Activated T-cell treated with anti-CD3 and anti-CD28 coated beads, Interleukin-2, amount 50 U/mL, for 72 hours (primary cell): Measurements from ENCODE around the gene KLF1. TPM values are rescaled to one million over a fixed set of nuclear protein-coding genes. Genes with fewer than 3 reads are reported as not detected.
"Not testable (repeated sequence)": the region's sequence is repeated elsewhere in the genome, so short reads cannot be mapped to it uniquely, and the experiment has no call there.

ENCODE experiments used
- ATAC-seq, 2 donors: fragments of 150-1000 bp; cut with Tn5 transposase; replicated peaks in 1 of 2; 2 replicates each; pipeline ENCODE4 v1.10.0; 2021; ENCODE audit warnings: moderate library complexity in 2 of 2, mild to moderate bottlenecking in 1 of 2
- DNase-seq, 2 donors: peaks; one replicate each; pipeline ENCODE4 v3.0.0; 2021 to 2022; ENCODE audit warnings: mixed read lengths in 1 of 2
- H3K27ac Mint-ChIP-seq: one replicate; pipeline ENCODE4 v1.8.0; 2022; ENCODE audit warnings: mild to moderate bottlenecking, moderate library complexity, mixed read lengths
- H3K27me3 Mint-ChIP-seq: one replicate; pipeline ENCODE4 v1.8.0; 2022; ENCODE audit warnings: low read depth, mixed read lengths
- H3K36me3 Mint-ChIP-seq, 2 donors: one replicate each; pipeline ENCODE4 v1.8.0; 2022; ENCODE audit warnings: mixed read lengths in 2 of 2, mild to moderate bottlenecking in 1 of 2; ENCODE audit not compliant: insufficient read depth in 2 of 2
- H3K4me1 Mint-ChIP-seq: one replicate; pipeline ENCODE4 v1.8.0; 2022; ENCODE audit warnings: low read depth, mixed read lengths
- H3K4me3 Mint-ChIP-seq, 2 donors: one replicate each; pipeline ENCODE4 v1.8.0; 2022; ENCODE audit warnings: mild to moderate bottlenecking in 2 of 2, mixed read lengths in 2 of 2, moderate library complexity in 2 of 2
- H3K9me3 Mint-ChIP-seq, 2 donors: one replicate each; pipeline ENCODE4 v1.8.0; 2022; ENCODE audit warnings: mixed read lengths in 2 of 2
- total RNA-seq, 2 donors: library from RNA; stranded (reverse); gene quantifications; one replicate each; pipeline ENCODE4 v1.2.3, GENCODE V29; 2022

KLF1 gene
- total RNA-seq, 2 donors from 2014 or later = 0.19 to 0.58 TPM

GRCh38 chr19:12847159-12848139, 39.6 kb downstream of the KLF1 start:
- H3K27ac Mint-ChIP-seq = no peak overlapping the region
- H3K36me3 Mint-ChIP-seq = no peaks in the 10 kb centered on the region
- ATAC-seq (peak; percentile 97 to 98), DNase-seq (peak; percentile 91 to 96)
- H3K4me3 Mint-ChIP-seq = peak overlapping the region; percentile 81 to 86
- H3K27me3 Mint-ChIP-seq = peaks cover 30% of the 10 kb centered on the region
- peaks cover 16% of the 10 kb centered on the region for H3K4me1 Mint-ChIP-seq
- H3K9me3 Mint-ChIP-seq = no peaks in the 10 kb centered on the region

DNA sequence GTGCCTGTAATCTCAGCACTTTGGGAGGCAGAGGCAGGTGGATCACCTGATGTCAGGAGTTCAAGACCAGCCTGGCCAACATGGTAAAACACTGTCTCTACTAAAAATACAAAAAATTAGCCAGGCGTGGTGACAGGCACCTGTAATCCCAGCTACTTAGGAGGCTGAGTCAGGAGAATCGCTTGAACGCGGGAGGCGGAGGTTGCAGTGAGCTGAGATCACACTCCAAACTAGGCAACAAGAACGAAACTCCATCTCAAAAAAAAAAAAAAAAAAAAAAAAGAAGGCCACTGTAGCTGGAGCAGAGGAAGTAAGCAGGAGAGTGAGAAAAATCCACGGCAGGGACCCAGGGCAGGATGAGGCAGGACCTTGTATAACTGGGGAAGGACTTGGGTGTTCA, 40.4 kb downstream of the KLF1 start:
- ATAC-seq, H3K9me3 Mint-ChIP-seq, H3K36me3 Mint-ChIP-seq, H3K27ac Mint-ChIP-seq, DNase-seq: not testable (repeated sequence)
- Mint-ChIP-seq H3K4me1 (peaks cover 17% of the 10 kb centered on the region), H3K4me3 (peak overlapping the region in 1 of 2 donors; percentile 3), H3K27me3 (peaks cover 39% of the 10 kb centered on the region)

DNA sequence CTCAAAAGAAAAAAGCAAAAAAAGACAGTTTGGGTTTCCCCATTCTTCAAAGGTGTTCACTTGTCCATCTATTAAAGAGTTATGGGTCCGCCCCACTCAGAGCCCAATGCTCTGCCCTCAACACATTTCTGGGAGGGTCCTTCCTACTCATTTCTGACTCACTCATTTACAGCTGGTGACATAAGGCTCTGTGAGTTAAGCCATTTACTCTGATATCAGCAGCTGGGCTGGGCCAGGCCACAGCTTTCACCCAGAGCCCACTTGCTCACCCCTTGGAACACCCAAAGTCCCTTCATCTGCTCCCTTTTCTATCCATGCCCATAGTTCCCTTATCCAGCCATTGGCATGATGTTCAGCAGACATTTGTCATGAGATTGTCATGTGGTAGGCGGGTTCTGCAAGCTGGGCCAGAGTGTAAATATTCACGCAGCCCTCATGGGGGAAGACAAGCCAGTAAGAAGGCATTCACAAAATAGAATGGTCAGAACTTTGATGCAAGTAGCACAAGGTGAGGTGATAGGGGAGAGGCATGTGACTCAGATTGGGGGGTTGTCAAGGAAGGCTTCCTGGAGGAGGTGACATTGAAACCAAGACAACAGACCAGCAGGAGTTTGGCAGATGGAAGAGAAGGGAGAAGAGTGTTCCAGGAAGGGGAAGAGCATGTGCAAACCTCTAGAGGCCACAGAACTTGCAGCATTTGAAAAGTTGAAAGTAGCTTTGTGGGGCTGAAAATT, 42.8 kb downstream of the KLF1 start:
- peaks cover 63% of the 10 kb centered on the region for H3K27me3 Mint-ChIP-seq
- H3K36me3 Mint-ChIP-seq = peaks cover 0 to 3% of the 10 kb centered on the region in 2 donors
- no peak overlapping the region for H3K4me3 Mint-ChIP-seq

DNA sequence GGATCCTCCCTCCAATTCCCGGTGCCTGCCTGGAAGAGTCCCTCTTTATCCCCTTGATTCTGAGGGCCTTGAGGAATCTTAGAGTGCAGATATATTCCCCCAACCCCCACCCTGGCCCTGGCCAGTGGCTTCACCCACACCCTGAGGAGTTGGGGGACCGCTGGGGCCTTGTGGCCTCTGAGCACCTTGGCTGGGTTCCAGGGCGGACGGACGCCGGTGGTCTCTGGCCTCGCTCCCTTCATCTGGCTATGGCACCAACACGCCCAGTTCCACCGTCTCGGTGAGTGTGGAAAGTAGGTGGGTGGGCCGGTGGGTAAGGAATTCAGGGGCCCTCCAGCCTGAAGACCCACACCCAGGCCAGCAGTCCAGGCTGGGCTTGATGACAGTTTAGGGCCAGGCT, 43.7 kb downstream of the KLF1 start:
- H3K4me3 Mint-ChIP-seq = no peak overlapping the region
- H3K27me3 Mint-ChIP-seq = peaks cover 68% of the 10 kb centered on the region
- DNase-seq (no peak), ATAC-seq (no peak)
- H3K27ac Mint-ChIP-seq = no peak overlapping the region
- no peaks in the 10 kb centered on the region for H3K9me3 Mint-ChIP-seq
- H3K4me1 Mint-ChIP-seq = peaks cover 43% of the 10 kb centered on the region
- H3K36me3 Mint-ChIP-seq = peaks cover 0 to 5% of the 10 kb centered on the region in 2 donors

More for the DNA sequence above, 42.8 kb downstream of the KLF1 start:
- Mint-ChIP-seq H3K9me3 (no peaks in the 10 kb centered on the region), H3K27ac (no peak overlapping the region), H3K4me1 (peaks cover 39% of the 10 kb centered on the region)
- DNase-seq = no peak
- ATAC-seq = no peak

DNA sequence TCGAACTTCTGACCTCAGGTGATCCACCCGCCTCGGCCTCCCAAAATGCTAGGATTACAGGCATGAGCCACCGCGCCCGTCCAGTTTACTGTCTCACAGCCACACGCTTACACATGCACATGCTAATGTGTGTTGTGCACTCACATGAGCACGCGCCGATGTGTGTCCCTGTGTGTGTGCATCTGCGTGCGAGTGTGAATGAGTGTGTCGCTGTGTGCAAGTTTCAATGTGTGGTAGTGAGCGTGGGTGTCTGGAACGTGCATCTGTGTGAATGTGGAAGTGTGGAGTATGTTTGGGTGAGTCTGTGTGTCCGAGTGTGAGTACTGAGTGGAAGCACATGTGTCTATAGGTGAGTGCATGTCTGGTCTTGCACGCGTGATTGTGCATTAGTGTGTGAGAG, 44.5 kb downstream of the KLF1 start:
- H3K4me1 Mint-ChIP-seq = peaks cover 44% of the 10 kb centered on the region
- H3K4me3 Mint-ChIP-seq = no peak overlapping the region
- no peak for ATAC-seq
- H3K27me3 Mint-ChIP-seq = peaks cover 73% of the 10 kb centered on the region
- no peak overlapping the region for H3K27ac Mint-ChIP-seq
- no peaks in the 10 kb centered on the region for H3K9me3 Mint-ChIP-seq
- no peak for DNase-seq
- H3K36me3 Mint-ChIP-seq = peaks cover 0 to 5% of the 10 kb centered on the region in 2 donors

DNA sequence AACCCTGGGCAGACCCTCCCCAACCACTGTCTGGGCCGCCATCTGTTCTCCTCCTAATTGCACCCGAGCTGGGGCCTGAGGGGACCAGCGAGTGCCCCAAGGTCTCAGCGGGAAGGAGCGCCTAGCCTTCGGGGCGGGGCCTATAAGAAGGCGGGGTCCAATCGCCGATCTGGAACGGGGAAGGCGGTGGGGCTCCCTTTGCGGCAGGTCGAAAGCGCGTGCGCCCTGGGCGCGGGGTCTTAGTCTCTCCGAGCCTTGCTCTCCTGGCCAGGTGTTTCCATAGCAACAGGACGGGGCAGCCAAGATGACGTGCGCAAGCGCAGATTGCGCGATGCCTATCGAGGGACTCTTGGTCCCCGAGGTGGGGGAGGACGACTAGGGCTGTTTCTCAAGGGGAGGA, 45.9 kb downstream of the KLF1 start:
- peak; percentile 27 to 51 for DNase-seq
- H3K9me3 Mint-ChIP-seq = no peaks in the 10 kb centered on the region
- H3K27me3 Mint-ChIP-seq = peaks cover 77% of the 10 kb centered on the region
- H3K27ac Mint-ChIP-seq = no peak overlapping the region
- H3K36me3 Mint-ChIP-seq = peaks cover 0 to 5% of the 10 kb centered on the region in 2 donors
- H3K4me1 Mint-ChIP-seq = peaks cover 54% of the 10 kb centered on the region
- ATAC-seq = peak in 1 of 2 donors; percentile 9
- peak overlapping the region; percentile 58 to 78 for H3K4me3 Mint-ChIP-seq

DNA sequence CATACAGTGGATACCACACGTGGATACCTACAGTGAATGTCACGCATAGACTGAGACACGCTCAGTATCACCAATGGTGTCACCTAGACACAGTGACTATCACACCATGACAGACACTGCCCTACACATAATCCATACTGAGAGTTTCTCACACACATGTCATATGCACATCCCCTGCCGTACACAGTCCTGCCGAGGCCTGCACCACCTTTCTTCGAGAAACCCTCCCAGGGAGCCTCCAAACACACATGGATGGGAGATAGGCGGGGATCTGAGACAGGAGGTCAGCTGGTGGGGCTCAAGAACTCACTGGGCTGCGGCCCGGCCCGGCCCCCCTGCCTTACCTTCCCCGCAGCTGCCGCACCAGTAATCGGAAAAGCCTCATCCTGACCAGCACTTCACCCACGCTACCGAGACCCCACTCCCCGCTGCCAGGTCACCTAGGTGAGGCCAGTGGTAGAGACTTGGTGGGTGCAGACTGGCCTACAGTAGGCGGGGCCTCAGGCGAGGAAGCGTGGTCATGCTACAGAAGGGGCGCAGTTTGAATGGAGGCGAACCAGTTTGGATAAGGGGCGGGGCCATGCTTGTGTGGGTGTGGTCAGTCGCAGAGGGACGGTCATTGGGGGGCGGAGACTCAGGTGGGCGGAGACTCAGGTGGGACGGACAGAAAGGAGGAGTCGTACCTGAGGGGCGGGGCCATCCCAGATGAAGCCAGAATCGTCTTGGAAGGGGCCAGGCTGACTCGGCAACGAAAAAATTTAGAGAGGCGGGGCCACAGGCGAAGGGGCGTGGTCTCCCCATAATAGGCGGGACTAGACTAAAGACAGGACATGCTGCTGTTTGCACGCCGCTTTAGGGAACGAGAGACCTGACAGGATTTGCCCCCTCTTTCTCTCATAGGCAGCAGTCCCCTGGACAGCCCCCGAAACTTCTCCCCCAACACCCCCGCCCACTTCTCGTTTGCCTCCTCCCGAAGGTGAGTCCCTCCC, 46.6 kb downstream of the KLF1 start:
- Mint-ChIP-seq H3K4me3 (peak overlapping the region; percentile 29 to 78), H3K27ac (no peak overlapping the region), H3K27me3 (peaks cover 82% of the 10 kb centered on the region), H3K4me1 (peaks cover 54% of the 10 kb centered on the region), H3K36me3 (peaks cover 0 to 5% of the 10 kb centered on the region in 2 donors), H3K9me3 (no peaks in the 10 kb centered on the region)
- DNase-seq (peak; percentile 74 to 75), ATAC-seq (peak; percentile 20 to 37)

DNA sequence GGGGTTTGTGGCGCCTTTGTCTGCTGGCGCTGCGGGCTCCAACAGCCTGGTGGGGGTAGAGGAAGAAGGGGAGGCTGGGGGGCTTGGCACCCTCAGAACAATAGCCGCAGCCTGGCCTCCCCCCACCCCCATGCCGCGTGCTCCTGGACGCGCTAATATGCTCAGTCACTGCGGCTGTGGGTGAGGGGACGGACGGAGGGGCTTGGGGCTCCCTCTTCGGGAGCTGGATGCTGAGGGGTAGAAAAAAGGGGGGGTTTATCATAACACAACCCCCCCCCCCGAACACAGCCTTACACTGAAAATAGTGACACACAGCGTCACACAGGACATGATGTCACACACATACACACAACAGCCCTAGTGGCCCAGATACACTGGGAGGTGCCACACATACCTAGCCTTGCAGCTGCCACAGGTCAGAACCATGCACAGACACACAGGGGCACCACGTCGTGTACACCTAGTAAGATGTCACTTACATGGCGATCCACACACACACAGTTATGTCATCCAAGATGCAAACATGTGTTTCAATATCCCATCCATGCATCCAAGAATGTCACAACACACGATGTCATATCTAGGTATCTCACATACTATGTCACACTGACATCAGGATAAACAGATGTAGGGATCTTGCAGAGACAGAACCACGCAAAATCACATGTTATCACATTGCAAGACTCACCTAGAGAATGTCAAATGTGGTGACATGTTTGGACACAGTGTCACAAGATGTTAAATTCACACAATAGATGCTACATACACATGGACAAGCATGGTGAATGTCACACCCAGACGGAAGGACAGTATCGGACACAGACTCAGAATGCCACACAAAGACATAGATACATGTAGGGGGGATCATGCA, 47.9 kb downstream of the KLF1 start:
- Mint-ChIP-seq H3K36me3 (peaks cover 0 to 5% of the 10 kb centered on the region in 2 donors), H3K4me1 (peaks cover 58% of the 10 kb centered on the region), H3K9me3 (no peaks in the 10 kb centered on the region), H3K4me3 (peak overlapping the region; percentile 67 to 78), H3K27ac (no peak overlapping the region), H3K27me3 (peaks cover 84% of the 10 kb centered on the region)
- DNase-seq (peak; percentile 27 to 33), ATAC-seq (peak; percentile 32 to 56)

DNA sequence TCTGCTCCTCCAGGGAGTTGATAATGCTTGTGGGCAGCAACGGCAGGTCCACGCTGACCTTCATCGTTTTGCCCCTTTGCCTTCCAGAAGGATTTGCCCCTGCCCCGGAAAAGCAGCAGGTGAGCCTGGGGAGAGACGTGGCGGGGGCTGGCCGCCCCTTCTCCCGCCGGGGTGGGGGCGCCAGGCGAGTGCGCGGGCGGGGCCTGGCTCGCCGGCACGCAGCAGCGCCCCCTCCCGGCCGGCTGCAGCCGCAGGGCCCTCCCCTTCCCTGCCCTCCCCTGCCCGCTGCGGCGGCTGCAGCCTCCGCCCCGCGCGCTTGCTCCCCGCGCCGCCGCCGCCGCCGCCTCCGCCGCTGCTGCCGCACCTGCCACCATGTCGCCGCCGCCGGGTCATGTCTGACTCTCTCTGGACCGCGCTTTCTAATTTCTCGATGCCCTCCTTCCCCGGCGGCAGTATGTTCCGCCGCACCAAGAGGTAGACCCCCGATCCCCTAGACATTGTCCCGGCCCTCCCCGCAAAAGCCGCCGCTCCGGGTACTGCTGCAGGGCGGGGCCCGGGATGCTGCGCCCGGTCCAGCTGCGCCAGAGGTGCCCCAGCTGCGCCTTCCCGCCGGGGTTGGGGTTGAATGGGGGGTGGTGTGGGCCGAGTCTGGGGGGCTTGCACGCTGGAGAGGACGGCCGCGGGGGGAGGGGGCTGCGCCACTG, 48.7 kb downstream of the KLF1 start, which contains the start of gene MAST1:
TSS of gene MAST1 (plus strand) at position 334 of the 704 bp plus-strand sequence. CDS start at position 392, 58 bp downstream.
- peak within 1 kb of the TSS; percentile 67 to 78 for H3K4me3 Mint-ChIP-seq
- peak; percentile 73 to 75 for ATAC-seq
- H3K9me3 Mint-ChIP-seq = no peaks in the 10 kb centered on the region
- no peak within 1 kb of the TSS for H3K27ac Mint-ChIP-seq
- H3K27me3 Mint-ChIP-seq = peaks cover 82% of the 10 kb centered on the region
- peaks cover 0 to 5% of the 10 kb centered on the region in 2 donors for H3K36me3 Mint-ChIP-seq
- peaks cover 56% of the 10 kb centered on the region for H3K4me1 Mint-ChIP-seq
- peak; percentile 76 to 79 for DNase-seq

DNA sequence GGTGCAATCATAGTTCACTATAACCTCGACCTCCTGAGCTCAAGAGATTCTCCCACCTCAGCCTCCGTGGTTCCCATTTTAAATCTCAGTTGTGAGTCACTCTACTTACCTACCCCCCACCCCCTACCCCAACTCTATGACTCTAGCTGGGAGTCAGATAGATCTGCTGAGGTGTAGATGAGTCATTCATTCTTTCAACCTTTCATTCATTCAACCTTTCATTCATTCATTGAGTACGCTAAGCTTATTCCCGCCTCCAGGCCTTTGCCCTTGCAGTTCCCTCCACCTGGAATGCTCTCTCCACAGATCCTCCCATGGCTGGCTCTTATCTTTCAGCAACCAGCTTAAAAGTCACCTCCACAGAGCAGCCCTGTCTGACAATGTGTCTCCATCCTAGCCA, 49.8 kb downstream of the KLF1 start:
- peaks cover 65% of the 10 kb centered on the region for H3K4me1 Mint-ChIP-seq
- peak; percentile 18 to 47 for DNase-seq

GRCh38 chr19:12836529-12836863, 50.5 kb downstream of the KLF1 start:
- H3K27ac Mint-ChIP-seq = no peak overlapping the region
- no peaks in the 10 kb centered on the region for H3K9me3 Mint-ChIP-seq
- no peak for ATAC-seq
- H3K27me3 Mint-ChIP-seq = peaks cover 85% of the 10 kb centered on the region
- DNase-seq = no peak
- H3K4me3 Mint-ChIP-seq = peak overlapping the region in 1 of 2 donors; percentile 20
- H3K4me1 Mint-ChIP-seq = peaks cover 64% of the 10 kb centered on the region
- H3K36me3 Mint-ChIP-seq = peaks cover 0 to 5% of the 10 kb centered on the region in 2 donors

More for the DNA sequence above, 49.8 kb downstream of the KLF1 start:
- Mint-ChIP-seq H3K4me3 (peak overlapping the region; percentile 10 to 59), H3K27me3 (peaks cover 85% of the 10 kb centered on the region), H3K36me3 (peaks cover 0 to 5% of the 10 kb centered on the region in 2 donors), H3K27ac (no peak overlapping the region), H3K9me3 (no peaks in the 10 kb centered on the region)
- ATAC-seq = peak; percentile 27 to 46
